Transverse colon (tissue), 4 donors: ENCODE data around the gene HSD17B13. TPM values are rescaled to one million over a fixed set of nuclear protein-coding genes. Genes with fewer than 3 reads are reported as not detected.

ENCODE experiments used
- DNase-seq: peaks from one replicate; pipeline ENCODE4 v3.0.0-alpha.2; 2019
- H3K27ac ChIP-seq, 4 donors: fragments of 200-600 bp; sonication (generic); 2 replicates each; pipeline ENCODE4 v1.5.1; 2016 to 2018; ENCODE audit warnings: inconsistent platforms in 4 of 4
- H3K27me3 ChIP-seq: fragments of 200-600 bp; sonication (generic); 2 replicates; pipeline ENCODE4 v1.5.1; 2017; ENCODE audit warnings: inconsistent platforms
- H3K36me3 ChIP-seq, 4 donors: fragments of 200-600 bp; sonication (generic); 2 replicates each; pipeline ENCODE4 v1.5.1; 2017 to 2019; ENCODE audit warnings: inconsistent platforms in 4 of 4
- H3K4me1 ChIP-seq, 4 donors: fragments of 200-600 bp; sonication (generic); 2 replicates each; pipeline ENCODE4 v1.5.1; 2017 to 2020; ENCODE audit warnings: inconsistent platforms in 4 of 4
- H3K4me3 ChIP-seq, 4 donors: fragments of 200-600 bp; sonication (generic); 1 replicate in 1 of 4; 2 replicates in 3 of 4; pipeline versions ENCODE4 v1.5.1 to v1.6.1; 2017 to 2019; ENCODE audit warnings: inconsistent platforms in 4 of 4
- H3K9me3 ChIP-seq, 2 donors: fragments of 200-600 bp; sonication (generic); 2 replicates each; pipeline ENCODE4 v1.5.1; 2017 to 2019; ENCODE audit warnings: inconsistent platforms in 2 of 2
- EP300 ChIP-seq: sonication (generic); formaldehyde crosslinking; IDR thresholded peaks from one replicate; pipeline ENCODE4 v1.6.1; 2017; ENCODE audit warnings: antibody characterized with exemption, low read depth
- POLR2A ChIP-seq: fragments of 450-650 bp; IDR thresholded peaks from one replicate; pipeline ENCODE4 v1.6.1; 2016; ENCODE audit warnings: antibody characterized with exemption, mild to moderate bottlenecking, moderate library complexity
- POLR2AphosphoS5 ChIP-seq, 3 donors: sonication (generic); formaldehyde crosslinking; IDR thresholded peaks; one replicate each; pipeline ENCODE4 v1.6.1; 2016; ENCODE audit warnings: antibody characterized with exemption in 3 of 3
- WGBS, 2 donors: methylation state at CpG; one replicate each; pipeline ENCODE4 v1.1.5; 2018; ENCODE audit warnings: low coverage in 1 of 2; 5-methylcytosine and 5-hydroxymethylcytosine counted together
- in situ Hi-C, 4 donors: fragments of 200-750 bp; cut with MboI; loops; one replicate each; pipeline versions ENCODE4 v1.15.0 to v1.15.1; 2017; ENCODE audit warnings: low sequenced_read_pairs in 3 of 4, low pct_ligation_motif_present in 1 of 4, low pct_unique_long_range_greater_than_20kb in 1 of 4
- intact Hi-C: fragments of 100-400 bp; cut with DNase I; formaldehyde crosslinking; loops from one replicate; pipeline ENCODE4 v1.15.1; 2023; ENCODE audit warnings: low total_unique reads
- total RNA-seq, 4 donors: library from RNA; depleted of rRNA; stranded (reverse); fragments of >200 nt; gene quantifications; one replicate each; pipeline ENCODE4 v1.1.0, GENCODE V29; 2016
- TF ChIP-seq, protein P1 (sequence below), 5 experiments: fragments of 200-600 bp in 3 of 5; fragments of 450-650 bp in 2 of 5; sonication (generic) in 3 of 5; IDR thresholded peaks; 1 replicate in 2 of 5; 2 replicates in 3 of 5; pipeline ENCODE4 v1.5.1; 2016 to 2017; ENCODE audit warnings: antibody characterized with exemption in 5 of 5, inconsistent platforms in 3 of 5, mild to moderate bottlenecking in 2 of 5, moderate library complexity in 1 of 5

HSD17B13 gene
- total RNA-seq, 4 donors from 2014 or later, result 1.1 to 1.9 TPM; not detected in 2

DNA sequence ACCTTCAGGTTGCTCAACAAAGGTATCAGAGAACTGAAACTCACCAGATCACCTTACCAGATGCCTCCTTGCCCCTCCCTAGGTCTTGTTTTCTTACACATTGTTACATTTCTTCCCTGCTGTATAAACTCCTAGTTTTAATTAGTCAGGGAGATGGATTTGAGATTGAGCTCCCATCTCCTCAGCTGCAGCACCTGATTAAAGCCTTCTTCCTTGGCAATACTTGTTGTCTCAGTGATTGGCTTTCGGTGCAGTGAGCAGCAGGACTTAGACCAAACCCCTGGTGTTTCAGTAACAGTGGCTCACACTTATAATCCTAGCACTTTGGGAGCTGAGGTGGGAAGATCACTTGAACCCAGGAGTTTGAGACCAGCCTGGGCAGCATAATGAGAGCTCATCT, 59.8 kb downstream of the HSD17B13 start:
- no peak for DNase-seq
- Histone ChIP-seq H3K27me3 (no peaks in the 10 kb centered on the region), H3K27ac (no peak overlapping the region), H3K9me3 (peaks cover 3 to 6% of the 10 kb centered on the region in 2 donors), H3K4me1 (no peaks in the 10 kb centered on the region), H3K36me3 (no peaks in the 10 kb centered on the region), H3K4me3 (no peak overlapping the region)
- in situ Hi-C loops (no loop called here), intact Hi-C loops (no loop called here)
- no peak for TF ChIP-seq EP300
- TF ChIP-seq POLR2A, result no peak
- TF ChIP-seq POLR2AphosphoS5 (IDR thresholded peaks at IDR 0.05), result no peak
- TF ChIP-seq, protein P1, sequence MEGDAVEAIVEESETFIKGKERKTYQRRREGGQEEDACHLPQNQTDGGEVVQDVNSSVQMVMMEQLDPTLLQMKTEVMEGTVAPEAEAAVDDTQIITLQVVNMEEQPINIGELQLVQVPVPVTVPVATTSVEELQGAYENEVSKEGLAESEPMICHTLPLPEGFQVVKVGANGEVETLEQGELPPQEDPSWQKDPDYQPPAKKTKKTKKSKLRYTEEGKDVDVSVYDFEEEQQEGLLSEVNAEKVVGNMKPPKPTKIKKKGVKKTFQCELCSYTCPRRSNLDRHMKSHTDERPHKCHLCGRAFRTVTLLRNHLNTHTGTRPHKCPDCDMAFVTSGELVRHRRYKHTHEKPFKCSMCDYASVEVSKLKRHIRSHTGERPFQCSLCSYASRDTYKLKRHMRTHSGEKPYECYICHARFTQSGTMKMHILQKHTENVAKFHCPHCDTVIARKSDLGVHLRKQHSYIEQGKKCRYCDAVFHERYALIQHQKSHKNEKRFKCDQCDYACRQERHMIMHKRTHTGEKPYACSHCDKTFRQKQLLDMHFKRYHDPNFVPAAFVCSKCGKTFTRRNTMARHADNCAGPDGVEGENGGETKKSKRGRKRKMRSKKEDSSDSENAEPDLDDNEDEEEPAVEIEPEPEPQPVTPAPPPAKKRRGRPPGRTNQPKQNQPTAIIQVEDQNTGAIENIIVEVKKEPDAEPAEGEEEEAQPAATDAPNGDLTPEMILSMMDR (IDR thresholded peaks at IDR 0.05), result no peak
- 95% methylated on average over 1 of the region's 1 CpG; no CpG with 5 or more reads in 1 of the 2 donors for WGBS, 2 donors

DNA sequence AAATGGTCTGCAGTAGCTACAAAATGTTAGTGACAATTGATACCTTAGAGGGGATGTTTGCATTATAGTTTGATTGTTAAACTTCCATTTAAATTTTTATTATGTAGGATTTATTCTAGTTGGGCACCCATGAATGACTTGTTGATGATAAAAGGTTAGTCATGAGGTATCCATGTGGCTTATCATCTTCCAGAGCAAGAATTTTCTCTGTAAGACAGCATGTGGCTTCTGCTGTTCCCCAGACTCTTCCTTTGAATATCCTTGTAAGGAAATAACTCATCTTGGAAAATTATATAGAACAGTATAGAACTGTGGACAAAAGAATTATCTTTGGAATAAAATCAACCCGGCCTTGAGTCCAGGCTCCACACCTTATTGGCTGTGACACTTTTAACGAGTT, 62.2 kb downstream of the HSD17B13 start:
- in situ Hi-C loops, result no loop called here
- no peaks in the 10 kb centered on the region for H3K4me1 ChIP-seq
- no peak overlapping the region for H3K4me3 ChIP-seq
- H3K36me3 ChIP-seq, result no peaks in the 10 kb centered on the region
- H3K27me3 ChIP-seq, result no peaks in the 10 kb centered on the region
- no peak overlapping the region for H3K27ac ChIP-seq
- whole genome bisulfite sequencing, 2 donors, result 83 to 91% methylated on average over 2 of the region's 2 CpGs
- intact Hi-C loops, result no loop called here
- H3K9me3 ChIP-seq, result peaks cover 6 to 9% of the 10 kb centered on the region in 2 donors
- no peak for DNase-seq
- TF ChIP-seq POLR2A, result no peak
- TF ChIP-seq EP300, result no peak
- TF ChIP-seq POLR2AphosphoS5 (IDR thresholded peaks at IDR 0.05), result no peak
- TF ChIP-seq, protein P1 (IDR thresholded peaks at IDR 0.05), result no peak

DNA sequence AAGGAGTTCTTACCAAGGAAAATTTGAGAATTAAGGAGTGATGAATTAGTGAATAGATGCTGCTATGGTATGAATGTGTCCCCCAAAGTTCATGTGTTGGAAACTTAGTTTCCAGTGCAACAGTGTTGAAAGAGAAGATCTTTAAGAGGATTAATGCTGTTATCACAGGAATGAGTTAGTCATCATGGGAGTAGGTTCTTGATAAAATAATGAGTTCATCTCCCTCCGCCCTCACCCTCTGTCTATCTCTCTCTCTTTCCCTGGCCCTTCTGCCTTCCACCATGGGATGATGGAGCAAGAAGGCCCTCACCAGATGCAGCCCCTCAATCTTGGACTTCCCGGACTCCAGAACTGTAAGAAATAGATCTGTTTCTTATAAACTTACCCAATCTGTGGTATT, 64.0 kb downstream of the HSD17B13 start:
- no peaks in the 10 kb centered on the region for H3K36me3 ChIP-seq
- no peaks in the 10 kb centered on the region for H3K27me3 ChIP-seq
- 91 to 100% methylated on average over 2 of the region's 2 CpGs for WGBS, 2 donors
- H3K9me3 ChIP-seq, result peaks cover 6 to 9% of the 10 kb centered on the region in 2 donors
- DNase-seq, result no peak
- TF ChIP-seq POLR2AphosphoS5 (IDR thresholded peaks at IDR 0.05) (no peak), POLR2A (no peak), EP300 (no peak)
- TF ChIP-seq, protein P1 (IDR thresholded peaks at IDR 0.05), result no peak
- intact Hi-C loops (no loop called here), in situ Hi-C loops (no loop called here)
- no peak overlapping the region for H3K4me3 ChIP-seq
- no peak overlapping the region for H3K27ac ChIP-seq
- no peaks in the 10 kb centered on the region for H3K4me1 ChIP-seq

DNA sequence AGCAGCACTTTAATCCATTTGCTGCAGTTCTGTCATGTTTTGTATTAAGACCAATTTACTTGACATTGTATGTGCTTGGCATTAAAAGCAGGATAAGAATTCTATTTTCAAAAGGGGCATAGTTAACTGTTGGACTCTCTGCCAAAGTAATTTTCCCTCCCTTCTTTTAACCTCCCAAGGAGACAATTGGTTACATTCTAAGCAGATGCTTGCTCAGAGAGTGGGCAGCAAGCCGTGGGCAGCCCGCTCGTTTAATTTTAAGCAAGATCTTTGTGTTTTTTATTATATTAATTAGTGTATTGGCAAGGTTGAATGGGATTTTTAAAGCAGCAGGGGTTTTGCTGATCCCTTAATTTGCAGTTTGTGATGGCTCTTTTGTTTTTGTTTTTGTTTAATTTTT, 65.2 kb downstream of the HSD17B13 start:
- no peak overlapping the region for H3K27ac ChIP-seq
- peaks cover 0 to 6% of the 10 kb centered on the region in 2 donors for H3K9me3 ChIP-seq
- no peak for DNase-seq
- in situ Hi-C loops (no loop called here), intact Hi-C loops (no loop called here)
- no peaks in the 10 kb centered on the region for H3K4me1 ChIP-seq
- H3K27me3 ChIP-seq, result no peaks in the 10 kb centered on the region
- no peaks in the 10 kb centered on the region for H3K36me3 ChIP-seq
- H3K4me3 ChIP-seq, result no peak overlapping the region
- WGBS, 2 donors, result 67 to 72% methylated on average over 3 of the region's 3 CpGs
- TF ChIP-seq EP300, result no peak
- no peak for TF ChIP-seq POLR2A
- TF ChIP-seq, protein P1 (IDR thresholded peaks at IDR 0.05), result no peak
- no peak for TF ChIP-seq POLR2AphosphoS5 (IDR thresholded peaks at IDR 0.05)
